IPS-18a (cell line): ENCODE data around the gene KIF2A.

Experiments used
- H3K27ac ChIP-seq: one replicate; pipeline ENCODE4 v1.5.1; 2013; ENCODE audit warnings: low read length
- H3K27me3 ChIP-seq: one replicate; pipeline ENCODE4 v1.6.1; 2013; ENCODE audit warnings: mild to moderate bottlenecking, low read length; ENCODE audit not compliant: control insufficient read depth, insufficient read depth
- H3K36me3 ChIP-seq: one replicate; pipeline ENCODE4 v1.6.1; 2013; ENCODE audit warnings: low read depth, low read length; ENCODE audit not compliant: control insufficient read depth
- H3K4me1 ChIP-seq: one replicate; pipeline ENCODE4 v1.6.1; 2013; ENCODE audit warnings: low read depth, low read length; ENCODE audit not compliant: control insufficient read depth
- H3K4me3 ChIP-seq: one replicate; pipeline ENCODE4 v1.5.1; 2013; ENCODE audit warnings: low read length
- H3K9ac ChIP-seq: one replicate; pipeline ENCODE4 v1.6.1; 2013; ENCODE audit warnings: mild to moderate bottlenecking, low read length, moderate library complexity
- H3K9me3 ChIP-seq: one replicate; pipeline ENCODE4 v1.6.1; 2013; ENCODE audit warnings: low read depth, low read length; ENCODE audit not compliant: control insufficient read depth

The KIF2A gene

GRCh38 chr5:62354028-62354874, 48.2 kb downstream of the KIF2A start:
- Histone ChIP-seq H3K9ac (no peak overlapping the region), H3K27ac (no peak overlapping the region), H3K4me1 (no peaks in the 10 kb centered on the region), H3K27me3 (no peaks in the 10 kb centered on the region), H3K36me3 (peaks cover 65% of the 10 kb centered on the region), H3K9me3 (no peaks in the 10 kb centered on the region), H3K4me3 (no peak overlapping the region)

GRCh38 chr5:62362701-62363100, 56.7 kb downstream of the KIF2A start:
- Histone ChIP-seq H3K27me3 (no peaks in the 10 kb centered on the region), H3K4me3 (no peak overlapping the region), H3K27ac (no peak overlapping the region), H3K36me3 (peaks cover 52% of the 10 kb centered on the region), H3K9ac (no peak overlapping the region), H3K9me3 (no peaks in the 10 kb centered on the region), H3K4me1 (no peaks in the 10 kb centered on the region)

GRCh38 chr5:62369039-62369438, 63.0 kb downstream of the KIF2A start:
- H3K36me3 ChIP-seq: peaks cover 38% of the 10 kb centered on the region

GRCh38 chr5:62371409-62371808, 65.4 kb downstream of the KIF2A start:
- Histone ChIP-seq H3K4me3 (no peak overlapping the region), H3K4me1 (no peaks in the 10 kb centered on the region), H3K36me3 (peaks cover 30% of the 10 kb centered on the region), H3K27ac (no peak overlapping the region), H3K9me3 (no peaks in the 10 kb centered on the region), H3K9ac (no peak overlapping the region), H3K27me3 (no peaks in the 10 kb centered on the region)

More at GRCh38 chr5:62369039-62369438, 63.0 kb downstream of the KIF2A start:
- no peaks in the 10 kb centered on the region for H3K9me3 ChIP-seq
- H3K4me1 ChIP-seq: no peaks in the 10 kb centered on the region
- H3K9ac ChIP-seq: no peak overlapping the region
- H3K4me3 ChIP-seq: no peak overlapping the region
- no peaks in the 10 kb centered on the region for H3K27me3 ChIP-seq
- no peak overlapping the region for H3K27ac ChIP-seq

GRCh38 chr5:62372600-62372999, 66.6 kb downstream of the KIF2A start:
- no peaks in the 10 kb centered on the region for H3K27me3 ChIP-seq
- no peak overlapping the region for H3K27ac ChIP-seq
- no peak overlapping the region for H3K9ac ChIP-seq
- H3K4me1 ChIP-seq: no peaks in the 10 kb centered on the region
- H3K36me3 ChIP-seq: peaks cover 34% of the 10 kb centered on the region
- no peaks in the 10 kb centered on the region for H3K9me3 ChIP-seq
- no peak overlapping the region for H3K4me3 ChIP-seq

GRCh38 chr5:62373382-62373781, 67.4 kb downstream of the KIF2A start:
- no peak overlapping the region for H3K9ac ChIP-seq
- H3K9me3 ChIP-seq: no peaks in the 10 kb centered on the region
- H3K36me3 ChIP-seq: peaks cover 41% of the 10 kb centered on the region
- H3K4me3 ChIP-seq: no peak overlapping the region
- H3K27me3 ChIP-seq: no peaks in the 10 kb centered on the region
- H3K27ac ChIP-seq: no peak overlapping the region
- H3K4me1 ChIP-seq: no peaks in the 10 kb centered on the region

GRCh38 chr5:62374090-62374489, 68.1 kb downstream of the KIF2A start:
- H3K9ac ChIP-seq: no peak overlapping the region
- no peak overlapping the region for H3K4me3 ChIP-seq
- H3K36me3 ChIP-seq: peaks cover 45% of the 10 kb centered on the region
- H3K4me1 ChIP-seq: no peaks in the 10 kb centered on the region
- no peaks in the 10 kb centered on the region for H3K27me3 ChIP-seq
- H3K27ac ChIP-seq: no peak overlapping the region
- no peaks in the 10 kb centered on the region for H3K9me3 ChIP-seq

GRCh38 chr5:62375627-62376026, 69.6 kb downstream of the KIF2A start:
- Histone ChIP-seq H3K27me3 (no peaks in the 10 kb centered on the region), H3K27ac (no peak overlapping the region), H3K4me1 (no peaks in the 10 kb centered on the region), H3K9me3 (no peaks in the 10 kb centered on the region), H3K36me3 (peaks cover 55% of the 10 kb centered on the region), H3K9ac (no peak overlapping the region), H3K4me3 (no peak overlapping the region)

GRCh38 chr5:62376064-62376463, 70.1 kb downstream of the KIF2A start:
- Histone ChIP-seq H3K27me3 (no peaks in the 10 kb centered on the region), H3K9me3 (no peaks in the 10 kb centered on the region), H3K4me1 (no peaks in the 10 kb centered on the region), H3K27ac (no peak overlapping the region), H3K4me3 (no peak overlapping the region), H3K9ac (no peak overlapping the region), H3K36me3 (peaks cover 59% of the 10 kb centered on the region)

GRCh38 chr5:62385131-62385530, 79.1 kb downstream of the KIF2A start:
- Histone ChIP-seq H3K36me3 (peaks cover 80% of the 10 kb centered on the region), H3K27ac (no peak overlapping the region)

GRCh38 chr5:62385816-62386400, 79.9 kb downstream of the KIF2A start:
- H3K27me3 ChIP-seq: no peaks in the 10 kb centered on the region
- H3K27ac ChIP-seq: no peak overlapping the region
- H3K36me3 ChIP-seq: peaks cover 79% of the 10 kb centered on the region
- peaks cover 2% of the 10 kb centered on the region for H3K9me3 ChIP-seq
- H3K4me3 ChIP-seq: no peak overlapping the region
- H3K9ac ChIP-seq: no peak overlapping the region
- no peaks in the 10 kb centered on the region for H3K4me1 ChIP-seq

More at GRCh38 chr5:62385131-62385530, 79.1 kb downstream of the KIF2A start:
- Histone ChIP-seq H3K4me1 (no peaks in the 10 kb centered on the region), H3K27me3 (no peaks in the 10 kb centered on the region), H3K9ac (no peak overlapping the region), H3K9me3 (peaks cover 2% of the 10 kb centered on the region), H3K4me3 (no peak overlapping the region)

GRCh38 chr5:62386824-62387223, 80.8 kb downstream of the KIF2A start:
- Histone ChIP-seq H3K9me3 (peaks cover 2% of the 10 kb centered on the region), H3K27me3 (no peaks in the 10 kb centered on the region), H3K9ac (no peak overlapping the region), H3K27ac (no peak overlapping the region), H3K4me1 (no peaks in the 10 kb centered on the region), H3K36me3 (peaks cover 78% of the 10 kb centered on the region), H3K4me3 (no peak overlapping the region)
